ENCODE results near the gene ARHGEF17.

DNA sequence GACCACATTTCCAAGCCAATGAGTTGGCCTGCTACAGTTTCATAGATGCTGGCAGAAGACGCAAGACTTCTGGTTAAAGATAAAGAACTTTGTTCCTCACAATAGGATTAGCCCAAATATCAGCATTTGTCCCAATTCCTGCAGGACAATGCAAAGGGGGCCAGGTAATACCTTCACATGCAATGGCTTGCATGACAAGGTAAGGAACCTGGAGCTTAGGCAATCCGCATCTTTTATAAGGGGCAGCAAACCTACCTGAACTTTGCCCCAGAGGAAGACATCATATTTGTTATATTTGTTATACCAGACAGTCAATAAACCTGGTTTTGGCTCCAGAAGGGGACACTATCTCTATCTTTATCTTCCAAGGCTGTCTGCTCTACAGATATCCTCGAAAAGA lies 30.6 kb upstream of the ARHGEF17 start:
- no peak for TF ChIP-seq POLR2AphosphoS5 (IDR thresholded peaks at IDR 0.05; ENCODE audit: low read depth, low read length)
- TF ChIP-seq TAF1 (IDR thresholded peaks at IDR 0.05; ENCODE audit: borderline replicate concordance, insufficient read depth, low read length): no peak
- TF ChIP-seq, protein P1, sequence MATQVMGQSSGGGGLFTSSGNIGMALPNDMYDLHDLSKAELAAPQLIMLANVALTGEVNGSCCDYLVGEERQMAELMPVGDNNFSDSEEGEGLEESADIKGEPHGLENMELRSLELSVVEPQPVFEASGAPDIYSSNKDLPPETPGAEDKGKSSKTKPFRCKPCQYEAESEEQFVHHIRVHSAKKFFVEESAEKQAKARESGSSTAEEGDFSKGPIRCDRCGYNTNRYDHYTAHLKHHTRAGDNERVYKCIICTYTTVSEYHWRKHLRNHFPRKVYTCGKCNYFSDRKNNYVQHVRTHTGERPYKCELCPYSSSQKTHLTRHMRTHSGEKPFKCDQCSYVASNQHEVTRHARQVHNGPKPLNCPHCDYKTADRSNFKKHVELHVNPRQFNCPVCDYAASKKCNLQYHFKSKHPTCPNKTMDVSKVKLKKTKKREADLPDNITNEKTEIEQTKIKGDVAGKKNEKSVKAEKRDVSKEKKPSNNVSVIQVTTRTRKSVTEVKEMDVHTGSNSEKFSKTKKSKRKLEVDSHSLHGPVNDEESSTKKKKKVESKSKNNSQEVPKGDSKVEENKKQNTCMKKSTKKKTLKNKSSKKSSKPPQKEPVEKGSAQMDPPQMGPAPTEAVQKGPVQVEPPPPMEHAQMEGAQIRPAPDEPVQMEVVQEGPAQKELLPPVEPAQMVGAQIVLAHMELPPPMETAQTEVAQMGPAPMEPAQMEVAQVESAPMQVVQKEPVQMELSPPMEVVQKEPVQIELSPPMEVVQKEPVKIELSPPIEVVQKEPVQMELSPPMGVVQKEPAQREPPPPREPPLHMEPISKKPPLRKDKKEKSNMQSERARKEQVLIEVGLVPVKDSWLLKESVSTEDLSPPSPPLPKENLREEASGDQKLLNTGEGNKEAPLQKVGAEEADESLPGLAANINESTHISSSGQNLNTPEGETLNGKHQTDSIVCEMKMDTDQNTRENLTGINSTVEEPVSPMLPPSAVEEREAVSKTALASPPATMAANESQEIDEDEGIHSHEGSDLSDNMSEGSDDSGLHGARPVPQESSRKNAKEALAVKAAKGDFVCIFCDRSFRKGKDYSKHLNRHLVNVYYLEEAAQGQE (IDR thresholded peaks at IDR 0.05; ENCODE audit: insufficient read depth in 1 of 2, low read depth in 2 of 2, low read length in 2 of 2): no peak
- no peak for TF ChIP-seq SIN3A (IDR thresholded peaks at IDR 0.05; ENCODE audit: borderline replicate concordance, insufficient read depth, low read length)
- no peak for TF ChIP-seq FOXP2 (optimal IDR thresholded peaks at IDR 0.05; ENCODE audit: borderline replicate concordance, extremely low read depth, extremely low read length, insufficient read depth)
